Urinary bladder (tissue), 4 donors: Measurements from ENCODE around the gene EEFSEC. TPM values are rescaled to one million over a fixed set of nuclear protein-coding genes. Genes with fewer than 3 reads are reported as not detected.

Experiments used
- DNase-seq: peaks from one replicate; pipeline ENCODE4 v3.0.0-alpha.2; 2015; ENCODE audit errors: extremely low spot score
- H3K27ac ChIP-seq: one replicate; pipeline ENCODE4 v1.5.1; 2013; ENCODE audit warnings: low read depth, mild to moderate bottlenecking, moderate library complexity
- H3K36me3 ChIP-seq: one replicate; pipeline ENCODE4 v1.6.1; 2013; ENCODE audit warnings: mild to moderate bottlenecking, moderate library complexity; ENCODE audit not compliant: insufficient read depth
- H3K4me1 ChIP-seq: one replicate; pipeline ENCODE4 v1.6.1; 2013; ENCODE audit warnings: mild to moderate bottlenecking, moderate library complexity; ENCODE audit not compliant: insufficient read depth
- H3K4me3 ChIP-seq: one replicate; pipeline ENCODE4 v1.5.1; 2013; ENCODE audit warnings: low read depth, low read length
- WGBS: extraction: QIAGEN DNeasy Blood & Tissue Kit; methylation state at CpG from one replicate; pipeline ENCODE4 v1.1.7; 2013; 5-methylcytosine and 5-hydroxymethylcytosine counted together
- polyA plus RNA-seq: library from polyadenylated mRNA; stranded (reverse); fragments of 200-250 nt; gene quantifications from one replicate; pipeline ENCODE4 v1.2.3, GENCODE V29; 2013
- total RNA-seq: library from RNA; depleted of rRNA; stranded (reverse); fragments of >200 nt; gene quantifications from one replicate; pipeline ENCODE4 v1.2.3, GENCODE V29; 2014
- donor health status: healthy with polysubstance abuse.
- donor health status: healthy.

EEFSEC gene
- total and polyA plus RNA-seq, 2 donors, result 4.2 to 18.5 TPM

DNA sequence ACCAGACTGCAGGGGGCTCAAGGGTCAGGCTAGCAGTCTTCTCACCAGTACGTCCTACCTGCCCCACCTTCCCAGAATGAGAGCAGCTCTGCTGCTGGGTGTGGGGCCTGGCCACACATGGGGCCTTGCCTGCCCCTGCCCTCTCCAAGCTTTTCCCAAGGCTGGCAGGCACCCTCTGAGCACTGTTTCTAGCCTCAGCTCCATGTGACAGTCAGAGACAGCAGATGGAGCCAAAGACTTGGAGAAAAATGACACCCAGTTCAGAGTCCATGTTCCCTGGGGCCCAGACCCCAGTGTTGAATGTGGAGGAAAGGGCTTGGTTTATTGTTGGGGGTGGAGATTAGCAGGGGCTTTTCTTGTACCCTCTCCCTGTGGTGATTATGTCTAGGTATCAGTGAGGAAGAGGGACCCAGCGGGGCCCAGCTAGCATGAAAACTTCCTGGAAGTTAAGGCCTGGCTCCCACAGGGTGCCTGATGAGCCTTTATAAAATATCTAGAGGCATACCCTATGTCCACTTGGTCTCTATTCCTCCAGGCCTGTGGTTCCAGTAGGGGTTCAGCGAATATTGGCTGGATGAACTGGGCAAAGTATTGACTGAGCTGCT is 153.8 kb downstream of the EEFSEC start:
- DNase-seq, result no peak
- Histone ChIP-seq H3K27ac (no peak overlapping the region), H3K4me1 (no peaks in the 10 kb centered on the region), H3K36me3 (no peaks in the 10 kb centered on the region), H3K4me3 (no peak overlapping the region)
- WGBS, result 93% methylated on average over 3 of the region's 3 CpGs

- no peak overlapping the region for H3K27ac ChIP-seq
- no peak overlapping the region for H3K4me3 ChIP-seq
- 95% methylated on average over 6 of the region's 6 CpGs for WGBS
- H3K4me1 ChIP-seq, result no peaks in the 10 kb centered on the region
- no peaks in the 10 kb centered on the region for H3K36me3 ChIP-seq
- no peak for DNase-seq
These were observed 154.6 kb downstream of the EEFSEC start for GRCh38 chr3:128307781-128308469.

GRCh38 chr3:128309026-128309425 is 155.7 kb downstream of the EEFSEC start:
- H3K27ac ChIP-seq, result no peak overlapping the region
- DNase-seq, result no peak
- 87% methylated on average over 8 of the region's 8 CpGs for WGBS

DNA sequence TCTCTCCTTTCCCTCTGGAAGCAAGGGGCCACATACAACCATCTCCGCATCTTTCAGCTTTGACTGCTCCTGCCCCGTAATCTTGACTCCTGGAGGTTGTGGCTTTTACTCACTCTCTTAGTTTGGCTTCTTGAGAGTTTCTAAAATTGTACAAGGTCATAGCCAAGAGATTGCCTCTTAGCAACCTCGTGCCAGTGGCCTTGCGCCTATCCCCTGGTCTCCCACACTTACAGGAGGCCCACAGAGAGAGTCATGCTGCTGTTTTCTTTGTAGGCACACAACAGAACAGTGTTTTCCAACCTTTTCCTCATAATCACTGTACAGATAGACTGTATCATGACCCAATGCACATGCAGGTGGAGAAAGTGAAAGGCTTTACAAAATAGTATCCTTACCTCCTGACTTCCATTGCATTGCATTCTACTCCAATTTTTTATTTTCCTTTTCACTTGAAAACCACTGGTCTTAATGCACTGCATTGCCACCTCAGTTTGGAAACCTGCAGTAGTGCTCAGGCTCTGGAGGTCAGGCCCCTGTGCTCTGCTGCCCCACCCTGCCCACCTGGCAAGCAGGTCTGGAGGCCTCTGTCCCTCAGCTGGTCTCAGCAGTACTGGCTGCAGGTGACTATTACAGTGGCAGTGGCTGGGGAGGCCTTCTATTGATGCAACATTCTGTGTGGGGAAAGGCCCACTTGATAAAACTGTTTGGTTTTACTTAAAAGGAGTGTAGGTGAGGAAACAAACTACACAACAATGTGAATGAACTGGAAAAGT is 157.2 kb downstream of the EEFSEC start:
- Histone ChIP-seq H3K27ac (no peak overlapping the region), H3K4me3 (no peak overlapping the region), H3K36me3 (no peaks in the 10 kb centered on the region), H3K4me1 (no peaks in the 10 kb centered on the region)
- no peak for DNase-seq
- 85% methylated on average over 4 of the region's 4 CpGs for WGBS

More at GRCh38 chr3:128309026-128309425, 155.7 kb downstream of the EEFSEC start:
- Histone ChIP-seq H3K4me3 (no peak overlapping the region), H3K36me3 (no peaks in the 10 kb centered on the region), H3K4me1 (no peaks in the 10 kb centered on the region)

- no peak overlapping the region for H3K4me3 ChIP-seq
- H3K36me3 ChIP-seq, result no peaks in the 10 kb centered on the region
- H3K4me1 ChIP-seq, result no peaks in the 10 kb centered on the region
- DNase-seq, result no peak
- WGBS, result 77% methylated on average over 5 of the region's 5 CpGs
- no peak overlapping the region for H3K27ac ChIP-seq
These were observed 158.2 kb downstream of the EEFSEC start for GRCh38 chr3:128311441-128311844.

- no peak for DNase-seq
- Histone ChIP-seq H3K27ac (no peak overlapping the region), H3K36me3 (no peaks in the 10 kb centered on the region), H3K4me3 (no peak overlapping the region), H3K4me1 (no peaks in the 10 kb centered on the region)
- 94% methylated on average over 10 of the region's 10 CpGs for WGBS
These were observed 159.0 kb downstream of the EEFSEC start for GRCh38 chr3:128312271-128312670.

- Histone ChIP-seq H3K4me1 (no peaks in the 10 kb centered on the region), H3K36me3 (no peaks in the 10 kb centered on the region), H3K27ac (no peak overlapping the region), H3K4me3 (no peak overlapping the region)
- DNase-seq, result no peak
- 94% methylated on average over 5 of the region's 5 CpGs for WGBS
These were observed 159.9 kb downstream of the EEFSEC start for GRCh38 chr3:128313071-128313725.

DNA sequence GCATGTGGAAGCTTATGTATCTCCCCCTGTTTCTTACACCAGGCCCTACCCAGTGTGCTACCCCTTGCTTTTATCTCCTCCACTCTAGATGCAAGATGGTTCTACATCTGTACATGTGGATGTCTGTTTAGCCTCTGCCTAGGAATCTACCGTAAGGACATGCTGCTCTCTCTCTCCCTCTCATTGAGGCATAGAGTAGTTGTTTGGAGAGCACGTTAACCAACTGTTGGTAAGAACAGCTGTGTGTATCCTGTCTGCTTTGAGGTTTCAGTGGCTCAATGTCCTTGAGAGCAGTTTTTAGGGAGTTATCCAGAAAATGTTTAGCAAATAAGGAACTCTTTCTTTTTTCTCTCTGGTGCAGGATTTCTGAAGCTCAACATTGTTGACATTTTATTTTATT is 160.7 kb downstream of the EEFSEC start:
- Histone ChIP-seq H3K27ac (no peak overlapping the region), H3K36me3 (no peaks in the 10 kb centered on the region), H3K4me3 (no peak overlapping the region), H3K4me1 (no peaks in the 10 kb centered on the region)
- whole genome bisulfite sequencing, result 70% methylated on average over 2 of the region's 2 CpGs
- no peak for DNase-seq

- Histone ChIP-seq H3K4me1 (no peaks in the 10 kb centered on the region), H3K27ac (no peak overlapping the region), H3K4me3 (no peak overlapping the region), H3K36me3 (no peaks in the 10 kb centered on the region)
- WGBS, result 93% methylated on average over 2 of the region's 2 CpGs
- no peak for DNase-seq
These were observed 162.0 kb downstream of the EEFSEC start for GRCh38 chr3:128315313-128315712.

DNA sequence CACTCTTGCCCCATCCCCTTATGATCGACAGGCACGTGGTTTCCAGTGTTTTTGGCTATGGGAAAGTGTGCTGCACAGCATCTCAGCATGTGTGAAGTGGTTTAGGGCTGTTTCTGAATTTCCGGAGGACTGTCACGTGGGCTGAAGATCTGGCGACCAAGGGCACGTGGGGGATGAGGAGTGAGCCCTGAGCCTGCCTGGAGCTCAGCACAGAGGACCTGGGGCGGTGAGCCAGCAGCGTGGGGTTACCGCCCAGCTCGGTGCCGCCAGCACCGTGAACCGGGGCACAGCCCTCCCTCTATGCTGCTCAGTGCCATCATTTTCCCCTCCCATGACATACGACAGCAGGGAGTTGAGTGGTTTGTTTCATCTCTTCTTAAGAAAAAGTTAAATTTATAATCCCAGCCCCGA is 163.2 kb downstream of the EEFSEC start:
- Histone ChIP-seq H3K4me3 (no peak overlapping the region), H3K36me3 (no peaks in the 10 kb centered on the region), H3K4me1 (no peaks in the 10 kb centered on the region), H3K27ac (no peak overlapping the region)
- no peak for DNase-seq
- WGBS, result 41% methylated on average over 15 of the region's 15 CpGs

DNA sequence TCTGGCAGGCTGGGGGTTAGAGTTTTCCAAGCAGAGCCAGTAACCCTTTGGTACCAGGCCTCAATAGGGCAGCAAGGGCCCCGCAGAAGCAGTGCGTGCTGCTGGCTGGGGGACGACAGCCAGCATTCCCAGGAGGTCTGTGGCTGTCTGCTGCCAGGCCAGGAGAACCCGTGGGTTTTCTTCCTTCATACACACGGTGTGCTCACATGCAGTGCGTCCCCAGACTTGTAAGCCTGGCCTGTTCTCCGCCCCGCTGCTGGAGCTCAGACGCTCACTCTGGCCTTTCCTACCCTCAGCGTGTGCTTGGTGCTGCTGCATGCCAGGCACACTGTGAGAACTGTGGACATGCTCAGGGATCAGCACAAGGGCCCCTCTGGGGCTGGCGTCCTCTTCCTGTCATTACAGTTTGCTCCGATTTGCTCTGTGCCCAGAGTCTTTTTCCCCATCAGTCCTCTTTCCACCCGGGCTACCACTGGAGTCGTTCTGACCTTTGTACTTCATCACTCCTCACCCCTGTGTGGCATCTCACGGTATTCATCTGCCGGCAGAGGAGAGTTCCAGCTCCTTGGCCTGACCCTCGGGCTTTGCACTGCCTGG is 163.9 kb downstream of the EEFSEC start:
- no peaks in the 10 kb centered on the region for H3K4me1 ChIP-seq
- no peak overlapping the region for H3K4me3 ChIP-seq
- 71% methylated on average over 17 of the region's 17 CpGs for WGBS
- no peak for DNase-seq
- H3K36me3 ChIP-seq, result no peaks in the 10 kb centered on the region
- no peak overlapping the region for H3K27ac ChIP-seq

- no peak overlapping the region for H3K27ac ChIP-seq
- H3K4me3 ChIP-seq, result no peak overlapping the region
- H3K4me1 ChIP-seq, result no peaks in the 10 kb centered on the region
- WGBS, result 95% methylated on average over 8 of the region's 8 CpGs
- H3K36me3 ChIP-seq, result no peaks in the 10 kb centered on the region
- DNase-seq, result no peak
These were observed 164.5 kb downstream of the EEFSEC start for GRCh38 chr3:128317698-128318231.

DNA sequence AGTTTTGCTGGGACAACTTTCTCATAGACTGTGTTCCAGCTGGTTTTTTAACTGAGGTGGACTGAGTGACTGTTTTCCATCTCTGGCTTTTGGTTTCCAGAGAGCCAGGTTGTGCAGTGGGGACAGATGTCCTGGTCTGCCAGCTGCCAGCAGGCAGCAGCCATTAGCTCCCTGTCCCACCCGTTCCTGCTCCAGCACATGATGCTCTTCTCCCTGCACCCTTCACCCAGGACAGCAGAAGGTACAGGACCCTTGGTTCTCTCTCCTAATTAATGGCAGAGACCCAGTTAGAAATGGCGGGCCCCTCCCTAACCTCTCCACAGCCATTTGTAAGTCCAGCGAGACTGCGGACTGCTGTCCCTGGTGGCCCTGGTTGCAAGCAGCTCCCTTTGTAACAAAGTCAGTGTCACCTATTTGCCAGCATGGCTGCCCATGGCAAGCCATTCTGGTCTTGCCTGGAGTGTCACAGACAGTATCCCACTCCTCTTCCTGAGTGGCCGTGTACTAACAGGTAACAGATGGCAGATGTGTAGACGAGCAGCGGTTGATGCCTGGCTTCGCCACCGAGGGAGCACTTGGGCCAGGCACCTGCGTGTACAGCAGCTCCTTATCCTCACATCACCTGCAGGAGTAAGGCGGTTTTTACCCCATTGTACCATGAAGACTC is 165.1 kb downstream of the EEFSEC start:
- Histone ChIP-seq H3K4me3 (no peak overlapping the region), H3K27ac (no peak overlapping the region), H3K4me1 (no peaks in the 10 kb centered on the region), H3K36me3 (no peaks in the 10 kb centered on the region)
- 95% methylated on average over 11 of the region's 11 CpGs for WGBS
- DNase-seq, result no peak
